Trophoblast cell (in vitro differentiated cells and primary cell): ENCODE results near the gene WDTC1.
A peak's percentile ranks its signal among the peaks of the same experiment; 100 is the strongest.

Source experiments
- DNase-seq, 2 donors: peaks; one replicate each; pipeline ENCODE4 v3.0.0-alpha.2; 2016
- H2AFZ ChIP-seq: 2 replicates; pipeline ENCODE4 v1.6.1; 2013; ENCODE audit warnings: low read length, moderate library complexity, mild to moderate bottlenecking; ENCODE audit not compliant: insufficient read depth, poor library complexity
- H2AK5ac ChIP-seq: 2 replicates; pipeline ENCODE4 v1.6.1; 2013; ENCODE audit warnings: mild to moderate bottlenecking, low read length
- H2BK120ac ChIP-seq: 2 replicates; pipeline ENCODE4 v1.6.1; 2013; ENCODE audit warnings: low read length, mild to moderate bottlenecking, moderate library complexity; ENCODE audit not compliant: insufficient read depth, poor library complexity
- H2BK12ac ChIP-seq: 2 replicates; pipeline ENCODE4 v1.6.1; 2013; ENCODE audit warnings: mild to moderate bottlenecking, low read length, moderate library complexity
- H2BK5ac ChIP-seq: 2 replicates; pipeline ENCODE4 v1.6.1; 2013; ENCODE audit warnings: low read length, low read depth, moderate library complexity, mild to moderate bottlenecking; ENCODE audit not compliant: poor library complexity
- H3K14ac ChIP-seq: 2 replicates; pipeline ENCODE4 v1.6.1; 2013; ENCODE audit warnings: mild to moderate bottlenecking, low read length
- H3K18ac ChIP-seq: 2 replicates; pipeline ENCODE4 v1.6.1; 2013; ENCODE audit warnings: mild to moderate bottlenecking, low read length
- H3K23ac ChIP-seq: 2 replicates; pipeline ENCODE4 v1.6.1; 2013; ENCODE audit warnings: low read length
- H3K27ac ChIP-seq: 2 replicates; pipeline ENCODE4 v1.5.1; 2013; ENCODE audit warnings: low read depth, mild to moderate bottlenecking, inconsistent platforms, low read length, moderate library complexity
- H3K27me3 ChIP-seq: 2 replicates; pipeline ENCODE4 v1.6.1; 2013; ENCODE audit warnings: inconsistent platforms, mild to moderate bottlenecking, low read length, moderate library complexity; ENCODE audit not compliant: insufficient read depth
- H3K36me3 ChIP-seq, 2 experiments: 1 replicate in 1 of 2; 2 replicates in 1 of 2; pipeline ENCODE4 v1.6.1; 2013; ENCODE audit warnings: low read length in 2 of 2, mild to moderate bottlenecking in 2 of 2, moderate library complexity in 1 of 2; ENCODE audit not compliant: insufficient read depth in 2 of 2, control insufficient read depth in 1 of 2
- H3K4ac ChIP-seq: 2 replicates; pipeline ENCODE4 v1.6.1; 2013; ENCODE audit warnings: low read depth, mild to moderate bottlenecking, low read length, moderate library complexity
- H3K4me1 ChIP-seq, 2 experiments: 1 replicate in 1 of 2; 2 replicates in 1 of 2; pipeline ENCODE4 v1.6.1; 2013; ENCODE audit warnings: low read length in 2 of 2, mild to moderate bottlenecking in 2 of 2, moderate library complexity in 1 of 2; ENCODE audit not compliant: insufficient read depth in 2 of 2, control insufficient read depth in 1 of 2
- H3K4me2 ChIP-seq: 2 replicates; pipeline ENCODE4 v1.6.1; 2013; ENCODE audit warnings: inconsistent platforms, mild to moderate bottlenecking, low read length, moderate library complexity
- H3K4me3 ChIP-seq: 2 replicates; pipeline ENCODE4 v1.5.1; 2013; ENCODE audit warnings: mild to moderate bottlenecking, low read depth, low read length, inconsistent platforms
- H3K79me1 ChIP-seq: one replicate; pipeline ENCODE4 v1.6.1; 2013; ENCODE audit warnings: low read length
- H3K79me2 ChIP-seq: 2 replicates; pipeline ENCODE4 v1.6.1; 2013; ENCODE audit warnings: low read length, mild to moderate bottlenecking; ENCODE audit not compliant: control insufficient read depth, insufficient read depth, poor library complexity
- H3K9ac ChIP-seq: 2 replicates; pipeline ENCODE4 v1.6.1; 2013; ENCODE audit warnings: mild to moderate bottlenecking, low read length
- H3K9me3 ChIP-seq: 2 replicates; pipeline ENCODE4 v1.6.1; 2013; ENCODE audit warnings: low read depth, mild to moderate bottlenecking, control low read depth, inconsistent platforms, low read length; ENCODE audit not compliant: insufficient read depth
- H4K12ac ChIP-seq: 2 replicates; pipeline ENCODE4 v1.6.1; 2013; ENCODE audit warnings: low read depth, mild to moderate bottlenecking, low read length, moderate library complexity
- H4K8ac ChIP-seq: 2 replicates; pipeline ENCODE4 v1.6.1; 2013; ENCODE audit warnings: low read depth, mild to moderate bottlenecking, low read length, moderate library complexity
- H4K91ac ChIP-seq: one replicate; pipeline ENCODE4 v1.6.1; 2013; ENCODE audit warnings: low read depth, mild to moderate bottlenecking, low read length, moderate library complexity
- WGBS: extraction: QIAGEN DNeasy Blood & Tissue Kit; methylation state at CpG from one replicate; pipeline ENCODE4 v1.1.7; 2013; ENCODE audit warnings: missing lambda C conversion rate; ENCODE audit not compliant: insufficient read length, insufficient coverage; ENCODE audit errors: extremely low coverage; 5-methylcytosine and 5-hydroxymethylcytosine counted together

The WDTC1 gene

DNA sequence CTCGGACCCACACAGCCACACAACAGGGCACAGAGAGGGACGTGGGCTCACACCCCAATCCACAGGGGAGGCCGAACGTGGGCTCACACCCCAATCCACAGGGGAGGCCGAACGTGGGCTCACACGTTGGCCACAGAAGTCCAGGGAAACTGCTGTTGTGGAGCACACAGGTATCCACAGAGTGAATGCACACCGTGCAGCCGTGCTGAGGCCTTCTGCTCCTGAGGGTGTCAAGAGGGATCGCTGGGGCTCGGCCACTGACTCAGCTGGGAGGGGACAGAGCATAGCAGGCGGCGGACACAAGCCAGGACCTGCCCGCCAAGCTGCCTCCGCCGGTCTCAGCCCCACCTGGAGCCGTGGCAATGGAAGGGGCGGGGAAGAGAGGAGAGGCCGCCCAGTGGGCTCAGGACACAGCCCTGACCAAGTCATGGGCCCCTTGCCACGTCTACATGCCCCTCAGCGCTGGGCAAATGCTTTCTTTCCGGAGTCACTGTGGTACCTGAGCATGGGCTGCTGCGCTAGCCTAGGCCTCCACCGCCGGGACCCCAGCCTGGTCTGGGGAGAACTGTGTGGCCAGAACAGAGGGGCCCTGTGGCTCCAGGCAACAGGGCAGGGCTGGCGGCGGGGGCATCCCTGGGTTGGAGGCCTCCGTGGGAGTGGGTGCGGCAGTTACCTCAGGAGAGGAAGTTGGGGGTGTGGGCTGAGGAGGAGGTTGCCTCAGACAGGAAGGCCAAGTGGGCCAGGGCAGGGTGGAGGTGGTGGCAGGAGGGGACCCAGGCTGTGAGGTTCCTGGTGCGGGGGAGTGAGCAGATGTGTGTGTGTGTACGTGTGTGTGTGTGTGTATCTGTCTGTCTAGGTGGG is 108.6 kb downstream of the WDTC1 start:
- Histone ChIP-seq H3K4me2 (peak overlapping the region; percentile 20), H3K27me3 (no peaks in the 10 kb centered on the region), H3K23ac (no peak overlapping the region), H3K27ac (peak overlapping the region; percentile 54), H2BK5ac (peak overlapping the region; percentile 68), H3K79me1 (peaks cover 13% of the 10 kb centered on the region), H3K9ac (no peak overlapping the region), H2AK5ac (peak overlapping the region; percentile 85), H4K8ac (peak overlapping the region; percentile 69), H3K18ac (peak overlapping the region; percentile 60), H3K4ac (peak overlapping the region; percentile 66), H4K91ac (peak overlapping the region; percentile 96), H3K14ac (peak overlapping the region; percentile 91), H2BK12ac (peak overlapping the region; percentile 62), H3K4me3 (no peak overlapping the region), H2BK120ac (peak overlapping the region; percentile 86), H4K12ac (peak overlapping the region; percentile 25), H3K9me3 (peaks cover 1% of the 10 kb centered on the region), H3K36me3 (no peaks in the 10 kb centered on the region), H3K79me2 (peaks cover 4% of the 10 kb centered on the region), H2AFZ (peak overlapping the region; percentile 41), H3K4me1 (peaks cover 28 to 34% of the 10 kb centered on the region in 2 experiments)
- no CpG with 5 or more reads among the region's 31 CpGs for WGBS
- DNase-seq, result peak; percentile 86 to 87

GRCh38 chr1:27343639-27344025 is 109.2 kb downstream of the WDTC1 start:
- Histone ChIP-seq H3K79me2 (peaks cover 4% of the 10 kb centered on the region), H4K12ac (no peak overlapping the region), H3K4me1 (peaks cover 28 to 34% of the 10 kb centered on the region in 2 experiments), H2BK5ac (no peak overlapping the region), H3K27me3 (no peaks in the 10 kb centered on the region), H3K23ac (no peak overlapping the region), H3K36me3 (no peaks in the 10 kb centered on the region), H4K8ac (peak overlapping the region; percentile 69), H3K4me2 (no peak overlapping the region), H3K4me3 (no peak overlapping the region), H3K27ac (no peak overlapping the region), H2BK12ac (peak overlapping the region; percentile 55), H3K9ac (no peak overlapping the region), H3K4ac (no peak overlapping the region), H2AK5ac (peak overlapping the region; percentile 85), H3K14ac (peak overlapping the region; percentile 91), H3K9me3 (peaks cover 1% of the 10 kb centered on the region), H3K18ac (peak overlapping the region; percentile 60), H3K79me1 (peaks cover 13% of the 10 kb centered on the region), H2BK120ac (peak overlapping the region; percentile 86), H2AFZ (no peak overlapping the region), H4K91ac (peak overlapping the region; percentile 96)
- DNase-seq, result peak in 1 of 2 donors; percentile 25
- WGBS, result no CpG with 5 or more reads among the region's 5 CpGs

GRCh38 chr1:27345272-27345671 is 110.8 kb downstream of the WDTC1 start:
- Histone ChIP-seq H4K91ac (no peak overlapping the region), H3K14ac (no peak overlapping the region), H4K8ac (no peak overlapping the region), H3K9ac (no peak overlapping the region), H3K23ac (no peak overlapping the region), H2BK5ac (no peak overlapping the region), H3K4me2 (no peak overlapping the region), H2AFZ (no peak overlapping the region), H3K27me3 (no peaks in the 10 kb centered on the region), H2AK5ac (no peak overlapping the region), H2BK12ac (no peak overlapping the region), H3K4me1 (peaks cover 38 to 46% of the 10 kb centered on the region in 2 experiments), H4K12ac (no peak overlapping the region), H3K18ac (no peak overlapping the region), H3K36me3 (no peaks in the 10 kb centered on the region), H3K4ac (no peak overlapping the region), H3K27ac (no peak overlapping the region), H2BK120ac (no peak overlapping the region), H3K79me1 (peaks cover 21% of the 10 kb centered on the region), H3K79me2 (peaks cover 4% of the 10 kb centered on the region), H3K4me3 (no peak overlapping the region), H3K9me3 (peaks cover 4% of the 10 kb centered on the region)
- no CpG with 5 or more reads among the region's 12 CpGs for WGBS
- DNase-seq, result no peak

DNA sequence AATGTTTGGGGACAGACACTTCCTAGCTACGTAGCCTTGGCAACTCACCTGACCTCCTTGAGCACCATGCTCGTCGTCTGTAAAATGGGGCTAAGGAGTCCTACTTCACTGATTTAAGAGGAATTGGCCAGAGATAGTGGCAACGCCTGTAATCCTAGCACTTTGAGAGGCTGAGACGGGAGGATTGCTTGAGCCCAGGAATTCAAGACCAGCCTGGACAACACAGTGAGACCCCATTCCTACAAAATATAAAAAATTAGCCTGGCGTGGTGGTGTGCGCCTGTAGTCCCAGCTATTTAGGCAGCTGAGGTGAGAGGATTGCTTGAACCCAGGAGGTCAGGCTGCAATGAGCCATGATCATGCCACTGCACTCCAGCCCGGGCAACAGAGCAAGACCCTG is 111.9 kb downstream of the WDTC1 start:
- H4K91ac ChIP-seq, result no peak overlapping the region
- H3K14ac ChIP-seq, result no peak overlapping the region
- no peak overlapping the region for H3K4me2 ChIP-seq
- no peak overlapping the region for H3K4me3 ChIP-seq
- H3K4ac ChIP-seq, result no peak overlapping the region
- H4K12ac ChIP-seq, result no peak overlapping the region
- no peak overlapping the region for H2AFZ ChIP-seq
- no peak overlapping the region for H3K9ac ChIP-seq
- H3K79me2 ChIP-seq, result peaks cover 4% of the 10 kb centered on the region
- H3K36me3 ChIP-seq, result no peaks in the 10 kb centered on the region
- no peak overlapping the region for H4K8ac ChIP-seq
- DNase-seq, result no peak
- no peak overlapping the region for H3K27ac ChIP-seq
- no peaks in the 10 kb centered on the region for H3K27me3 ChIP-seq
- no peak overlapping the region for H3K23ac ChIP-seq
- peaks cover 24% of the 10 kb centered on the region for H3K79me1 ChIP-seq
- peaks cover 7% of the 10 kb centered on the region for H3K9me3 ChIP-seq
- H3K18ac ChIP-seq, result no peak overlapping the region
- no peak overlapping the region for H2BK5ac ChIP-seq
- H2AK5ac ChIP-seq, result no peak overlapping the region
- H2BK120ac ChIP-seq, result no peak overlapping the region
- no CpG with 5 or more reads among the region's 8 CpGs for WGBS
- peaks cover 40 to 50% of the 10 kb centered on the region in 2 experiments for H3K4me1 ChIP-seq
- H2BK12ac ChIP-seq, result no peak overlapping the region
